K562 (cell line): ENCODE measurements around the gene STUB1. TPM values are rescaled to one million over a fixed set of nuclear protein-coding genes. Genes with fewer than 3 reads are reported as not detected.

ENCODE experiments used
- ATAC-seq: fragments of 200-7000 bp; cut with Tn5 transposase; 3 replicates; pipeline ENCODE4 v1.9.1; 2020; ENCODE audit warnings: moderate library complexity
- BruUV-seq: library from RNA; stranded (reverse); fragments of 400-500 nt; replicated peaks from 2 replicates; lab custom pipeline; 2021; lab: Mats Ljungman, UMichigan
- CTCF ChIA-PET: fragments of 300-600 bp; formaldehyde crosslinking; extraction: SDS; loops from one replicate; lab custom pipeline; 2021; ENCODE audit warnings: low intra/inter-chr PET ratio; lab: Yijun Ruan, JAX
- POLR2A ChIA-PET: fragments of 300-600, 350-650 bp; sonication (Branson Sonifier 250); formaldehyde crosslinking; extraction: SDS; loops from one replicate; lab custom pipeline; 2021; ENCODE audit warnings: antibody characterized with exemption, inconsistent platforms; lab: Yijun Ruan, JAX
- DNase-seq, 4 experiments: peaks; one replicate each; pipeline versions ENCODE4 v3.0.0 to v3.0.0-alpha.2; 2011 to 2018; ENCODE audit warnings: low spot score in 3 of 4, mixed read lengths in 3 of 4; ENCODE audit errors: extremely low read depth in 1 of 4
- FAIRE-seq: peaks from 2 replicates; lab custom pipeline; 2011; peaks lifted over from hg19 to GRCh38; lab: Jason Lieb, UNC
- H2AFZ ChIP-seq: 2 replicates; pipeline ENCODE4 v1.6.0; 2011; ENCODE audit warnings: low read depth, low read length, control low read depth, inconsistent platforms
- H3K27ac ChIP-seq: fragments of 200-600 bp; 3 replicates; pipeline ENCODE4 v1.8.0; 2011; ENCODE audit warnings: low read depth, mild to moderate bottlenecking, control low read depth, inconsistent platforms, low read length, moderate library complexity, mixed read lengths; ENCODE audit errors: extremely low read depth
- H3K27me3 ChIP-seq, 2 experiments: fragments of 300-600 bp in 1 of 2; 2 replicates in 1 of 2; 3 replicates in 1 of 2; pipeline versions ENCODE4 v1.6.0 to v1.8.0; 2011; ENCODE audit warnings: inconsistent platforms in 2 of 2, low read length in 2 of 2, mild to moderate bottlenecking in 1 of 2, mixed read lengths in 1 of 2, moderate library complexity in 1 of 2; ENCODE audit not compliant: control insufficient read depth in 2 of 2, insufficient read depth in 2 of 2
- H3K36me3 ChIP-seq: fragments of 300-600 bp; 3 replicates; pipeline ENCODE4 v1.8.0; 2011; ENCODE audit warnings: mild to moderate bottlenecking, low read length, inconsistent platforms; ENCODE audit not compliant: control insufficient read depth, insufficient read depth
- H3K4me1 ChIP-seq, 2 experiments: fragments of 200-600 bp in 1 of 2; replicated peaks in 1 of 2; 2 replicates in 1 of 2; 3 replicates in 1 of 2; pipeline versions ENCODE4 v1.5.1 to v1.8.0; 2011; ENCODE audit warnings: inconsistent platforms in 2 of 2, low read length in 2 of 2, mild to moderate bottlenecking in 1 of 2, mixed read lengths in 1 of 2, moderate library complexity in 1 of 2; ENCODE audit not compliant: control insufficient read depth in 2 of 2, insufficient read depth in 2 of 2
- H3K4me2 ChIP-seq: 2 replicates; pipeline ENCODE4 v1.6.1; 2011; ENCODE audit warnings: low read length, control low read depth, inconsistent platforms, mixed read lengths; ENCODE audit not compliant: insufficient read depth
- H3K4me3 ChIP-seq: fragments of 200-600 bp; sonication (generic), shearing (Covaris generic); 2 replicates; pipeline ENCODE4 v1.5.1; 2016; ENCODE audit warnings: control low read depth, inconsistent platforms
- H3K79me2 ChIP-seq: fragments of 200-600 bp; 3 replicates; pipeline ENCODE4 v1.8.0; 2011; ENCODE audit warnings: low read length, inconsistent platforms; ENCODE audit not compliant: control insufficient read depth, insufficient read depth
- H3K9ac ChIP-seq, 2 experiments: 2 replicates each; pipeline versions ENCODE4 v1.6.0 to v1.6.1; 2011; ENCODE audit warnings: low read depth in 2 of 2, low read length in 2 of 2, control low read depth in 1 of 2, inconsistent platforms in 1 of 2, mild to moderate bottlenecking in 1 of 2, mixed read lengths in 1 of 2; ENCODE audit not compliant: insufficient read depth in 1 of 2
- H3K9me1 ChIP-seq: one replicate; pipeline ENCODE4 v1.6.0; 2011; ENCODE audit warnings: inconsistent platforms, mild to moderate bottlenecking, low read length, moderate library complexity; ENCODE audit not compliant: control insufficient read depth, insufficient read depth
- H3K9me3 ChIP-seq: replicated peaks from 2 replicates; pipeline ENCODE4 v1.5.1; 2011; ENCODE audit warnings: low read depth, low read length, inconsistent platforms; ENCODE audit not compliant: control insufficient read depth, insufficient read depth
- H4K20me1 ChIP-seq: replicated peaks from 2 replicates; pipeline ENCODE4 v1.6.1; 2011; ENCODE audit warnings: low read length, inconsistent platforms, mixed read lengths; ENCODE audit not compliant: control insufficient read depth, insufficient read depth
- MAFG ChIP-seq: fragments of 450-650 bp; conservative IDR thresholded peaks from 2 replicates; pipeline ENCODE4 v1.6.1; 2016; ENCODE audit warnings: missing genetic modification characterization, missing compliant biosample characterization
- NUFIP1 ChIP-seq: fragments of 450-650 bp; IDR thresholded peaks from 2 replicates; pipeline ENCODE4 v1.6.1; 2018; ENCODE audit not compliant: partially characterized antibody
- PCBP1 ChIP-seq: fragments of 200-400 bp; formaldehyde crosslinking; IDR thresholded peaks from 2 replicates; pipeline ENCODE4 v1.6.1; 2018; ENCODE audit warnings: mild to moderate bottlenecking, low read depth, low read length; ENCODE audit not compliant: poor library complexity, severe bottlenecking
- ZNF121 ChIP-seq: sonication (generic); formaldehyde crosslinking; conservative IDR thresholded peaks from 2 replicates; pipeline ENCODE4 v1.8.0; 2022; ENCODE audit warnings: missing genetic modification reagents
- WGBS: fragments of 100-300 bp; shearing (Covaris generic); methylation state at CpG from one replicate; pipeline ENCODE4 v1.1.6; 2016; ENCODE audit warnings: low coverage, mixed read lengths; ENCODE audit not compliant: insufficient coverage; ENCODE audit errors: missing lambda C conversion rate; 5-methylcytosine and 5-hydroxymethylcytosine counted together
- in situ Hi-C: fragments of 300-500 bp; cut with MboI; formaldehyde crosslinking; loops from 4 replicates; pipeline ENCODE4 v1.15.0; 2018; ENCODE audit warnings: inconsistent platforms, mixed read lengths
- intact Hi-C: fragments of 100-400 bp; cut with micrococcal nuclease; formaldehyde crosslinking; loops from 2 replicates; pipeline ENCODE4 v1.14.2; 2022
- polyA plus RNA-seq, 8 experiments: library from polyadenylated mRNA; depleted of rRNA in 4 of 8; stranded (reverse) in 5 of 8; unstranded in 3 of 8; fragments of >200 nt; fragmentation: Nextera tagmentation in 2 of 8; fragmentation: Illumina TruSeq in 1 of 8; extraction: Ambion mirVana in 2 of 8; extraction: Trizol in 1 of 8; gene quantifications; 2 replicates each; pipeline versions ENCODE4 v1.2.1 to v1.2.3, GENCODE V29; 2011 to 2014; ENCODE audit warnings: inconsistent platforms in 1 of 8, missing spikeins in 1 of 8
- total RNA-seq, 7 experiments: library from RNA; depleted of rRNA in 6 of 7; stranded (reverse); fragments of >200 nt in 6 of 7; fragmentation: Illumina TruSeq in 2 of 7; extraction: Trizol in 2 of 7; gene quantifications; 2 replicates each; pipeline versions ENCODE4 v1.2.1 to v1.2.3, GENCODE V29; 2011 to 2021; ENCODE audit warnings: low replicate concordance in 1 of 7
- TF ChIP-seq, protein P1 (sequence below): fragments of 250-450 bp; sonication (Bioruptor Pico); IDR thresholded peaks from 2 replicates; pipeline ENCODE4 v1.8.0; 2021; ENCODE audit warnings: mild to moderate bottlenecking, moderate library complexity

STUB1 gene
- total and polyA plus RNA-seq, 9 of the 15 experiments (the other 6 are each of a cell fraction or from before 2014, with no cell fraction given) = 10.6 to 251 (median 152) TPM

DNA sequence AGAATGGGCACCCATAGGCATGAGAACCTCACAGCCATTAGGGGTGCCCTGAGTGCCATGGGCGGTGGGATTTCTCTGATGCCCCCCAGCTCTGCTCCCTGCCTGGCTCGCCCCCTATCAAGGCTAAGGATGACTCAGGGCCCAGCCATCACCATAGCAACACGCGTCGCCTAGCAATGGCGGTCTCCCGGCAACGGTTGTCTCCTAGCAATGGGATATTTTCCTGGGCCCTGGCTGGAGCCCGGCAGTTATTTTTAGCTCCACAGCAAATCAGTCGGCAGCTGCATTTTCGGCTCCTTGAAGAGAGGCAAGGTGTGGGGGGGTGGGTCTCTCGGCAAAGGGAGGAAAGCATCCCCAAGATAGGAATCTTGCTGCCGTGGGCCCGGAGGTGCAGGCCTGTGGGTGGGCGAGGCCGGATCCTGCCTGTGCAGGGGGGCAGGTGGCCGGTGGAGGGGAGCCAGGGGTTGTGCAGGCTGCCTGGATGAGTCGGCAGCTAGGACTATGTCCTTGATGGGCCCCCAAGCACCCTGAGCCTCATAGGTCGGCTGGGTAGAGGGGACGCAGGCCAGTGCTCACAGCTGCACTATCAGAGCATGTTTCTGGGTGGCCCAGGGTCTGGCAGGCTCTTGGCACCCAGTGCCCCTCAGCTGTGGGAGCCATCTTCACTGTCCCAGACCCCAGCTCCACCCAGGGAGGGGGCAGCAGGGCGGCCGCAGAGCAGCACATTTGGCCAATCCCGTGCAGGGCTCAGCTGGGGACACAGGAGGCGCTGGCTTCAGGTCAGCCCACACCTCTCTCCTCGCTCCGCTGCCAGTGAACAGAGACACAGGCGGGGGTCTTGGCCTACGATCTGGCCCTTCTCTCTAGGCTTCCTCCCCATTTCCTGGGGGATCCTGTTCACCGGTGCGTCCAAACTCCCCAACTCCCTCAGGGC lies 29.6 kb downstream of the STUB1 start (continued):
- TF ChIP-seq, protein P1, sequence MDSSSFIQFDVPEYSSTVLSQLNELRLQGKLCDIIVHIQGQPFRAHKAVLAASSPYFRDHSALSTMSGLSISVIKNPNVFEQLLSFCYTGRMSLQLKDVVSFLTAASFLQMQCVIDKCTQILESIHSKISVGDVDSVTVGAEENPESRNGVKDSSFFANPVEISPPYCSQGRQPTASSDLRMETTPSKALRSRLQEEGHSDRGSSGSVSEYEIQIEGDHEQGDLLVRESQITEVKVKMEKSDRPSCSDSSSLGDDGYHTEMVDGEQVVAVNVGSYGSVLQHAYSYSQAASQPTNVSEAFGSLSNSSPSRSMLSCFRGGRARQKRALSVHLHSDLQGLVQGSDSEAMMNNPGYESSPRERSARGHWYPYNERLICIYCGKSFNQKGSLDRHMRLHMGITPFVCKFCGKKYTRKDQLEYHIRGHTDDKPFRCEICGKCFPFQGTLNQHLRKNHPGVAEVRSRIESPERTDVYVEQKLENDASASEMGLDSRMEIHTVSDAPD (CRISPR knock-in tag) = no peak
- TF ChIP-seq MAFG (tag) (peak; percentile 33; the same call in 1 of the 2 replicates), NUFIP1 (no peak)

- ChIA-PET POLR2A (interaction anchor here (1.0 to 1.4 kb wide), 2 partner anchors 11 to 15 kb away, joined by 5 to 6 read pairs; partner anchors contain the start of gene ANTKMT), CTCF (interaction anchor here (2.5 to 4.5 kb wide), 3 partner anchors 74 to 392 kb away, joined by 12 to 73 read pairs (median 17); no protein-coding TSS in a partner anchor)
- TF ChIP-seq ZNF121 (no peak), PCBP1 (peak; percentile 21)
- no peak overlapping the region for H3K27ac ChIP-seq
- no peak for ATAC-seq
- in situ Hi-C loops = loop anchor here (5.0 to 10.0 kb wide), 2 partner anchors 77 to 344 kb away; partner anchors contain the start of genes CHTF18 and RPUSD1
- no peak for DNase-seq
- intact Hi-C loops = loop anchor here (1.0 to 5.0 kb wide), 2 partner anchors 75 to 97 kb away; no protein-coding TSS in a partner anchor
- H3K4me3 ChIP-seq = no peak overlapping the region
- H3K27me3 ChIP-seq = peaks cover 0 to 17% of the 10 kb centered on the region in 2 experiments; a peak in 2 of 5 replicates
- H3K79me2 ChIP-seq = no peaks in the 10 kb centered on the region; the same call in 2 of the 3 replicates
- H4K20me1 ChIP-seq = peaks cover 20% of the 10 kb centered on the region; the same call in 1 of the 2 replicates
- WGBS = 28% methylated on average over 20 of the region's 21 CpGs
- peak overlapping the region in 1 of 2 experiments; percentile 61; a peak in 2 of 4 replicates for H3K9ac ChIP-seq
- H3K9me1 ChIP-seq = no peaks in the 10 kb centered on the region
- FAIRE-seq = no peak
- H3K4me2 ChIP-seq = no peak overlapping the region
- no peak overlapping the region for H2AFZ ChIP-seq
- peaks cover 0 to 65% of the 10 kb centered on the region in 2 experiments; a peak in 3 of 5 replicates for H3K4me1 ChIP-seq
- H3K9me3 ChIP-seq = no peaks in the 10 kb centered on the region
- no peaks in the 10 kb centered on the region for H3K36me3 ChIP-seq
- BruUV-seq = no TSS peak
Observed at GRCh38 chr16:710500-711075, 30.4 kb downstream of the STUB1 start.
